ENCODE results near the gene CTAGE1. TPM values are rescaled to one million over a fixed set of nuclear protein-coding genes. Genes with fewer than 3 reads are reported as not detected.

Gene CTAGE1
- total RNA-seq, 1 donor = not detected

GRCh38 chr18:22410126-22410525 lies 7.6 kb downstream of the CTAGE1 start:
- no peak overlapping the region for H2AFZ ChIP-seq (ENCODE audit: low read length)
- no peaks in the 10 kb centered on the region for H3K79me2 ChIP-seq (ENCODE audit: insufficient read depth, low read length)
- TF ChIP-seq CTCF (IDR thresholded peaks at IDR 0.05; ENCODE audit: extremely low read depth, low read depth, low read length) = no peak
- no peaks in the 10 kb centered on the region for H3K36me3 ChIP-seq (ENCODE audit: insufficient read depth, low read length)
- H3K27ac ChIP-seq (ENCODE audit: low read depth, low read length) = no peak overlapping the region
- H3K27me3 ChIP-seq (ENCODE audit: insufficient read depth, low read length) = peaks cover 3% of the 10 kb centered on the region
- peaks cover 3% of the 10 kb centered on the region for H3K4me1 ChIP-seq (ENCODE audit: insufficient read depth, low read length)
- no peak for DNase-seq (ENCODE audit: insufficient read length, low spot score, missing footprints)
- H3K4me2 ChIP-seq (ENCODE audit: insufficient read depth, low read length) = no peak overlapping the region
- peaks cover under 1% of the 10 kb centered on the region for H3K9me3 ChIP-seq (ENCODE audit: low read depth, low read length)
- no peak overlapping the region for H3K4me3 ChIP-seq (ENCODE audit: insufficient read depth, low read length)
- H4K20me1 ChIP-seq (ENCODE audit: insufficient read depth, low read length) = no peaks in the 10 kb centered on the region

- peaks cover 3% of the 10 kb centered on the region for H3K27me3 ChIP-seq (ENCODE audit: insufficient read depth, low read length)
These were observed 8.3 kb downstream of the CTAGE1 start for GRCh38 chr18:22409445-22409844.

GRCh38 chr18:22408059-22408458 lies 9.7 kb downstream of the CTAGE1 start:
- H2AFZ ChIP-seq (ENCODE audit: low read length) = no peak overlapping the region
- H4K20me1 ChIP-seq (ENCODE audit: insufficient read depth, low read length) = no peaks in the 10 kb centered on the region
- no peak for TF ChIP-seq CTCF (IDR thresholded peaks at IDR 0.05; ENCODE audit: extremely low read depth, low read depth, low read length)
- H3K4me1 ChIP-seq (ENCODE audit: insufficient read depth, low read length) = peaks cover 3% of the 10 kb centered on the region
- peaks cover 3% of the 10 kb centered on the region for H3K27me3 ChIP-seq (ENCODE audit: insufficient read depth, low read length)
- H3K36me3 ChIP-seq (ENCODE audit: insufficient read depth, low read length) = no peaks in the 10 kb centered on the region
- H3K4me2 ChIP-seq (ENCODE audit: insufficient read depth, low read length) = no peak overlapping the region
- no peak overlapping the region for H3K27ac ChIP-seq (ENCODE audit: low read depth, low read length)
- no peak for DNase-seq (ENCODE audit: insufficient read length, low spot score, missing footprints)
- no peaks in the 10 kb centered on the region for H3K79me2 ChIP-seq (ENCODE audit: insufficient read depth, low read length)
- H3K4me3 ChIP-seq (ENCODE audit: insufficient read depth, low read length) = no peak overlapping the region
- peaks cover 2% of the 10 kb centered on the region for H3K9me3 ChIP-seq (ENCODE audit: low read depth, low read length)

More at GRCh38 chr18:22409445-22409844, 8.3 kb downstream of the CTAGE1 start:
- no peak for DNase-seq (ENCODE audit: insufficient read length, low spot score, missing footprints)
- Histone ChIP-seq H3K4me3 (ENCODE audit: insufficient read depth, low read length) (no peak overlapping the region), H3K4me1 (ENCODE audit: insufficient read depth, low read length) (peaks cover 3% of the 10 kb centered on the region), H2AFZ (ENCODE audit: low read length) (no peak overlapping the region), H3K79me2 (ENCODE audit: insufficient read depth, low read length) (no peaks in the 10 kb centered on the region), H3K9me3 (ENCODE audit: low read depth, low read length) (peaks cover 2% of the 10 kb centered on the region), H3K4me2 (ENCODE audit: insufficient read depth, low read length) (no peak overlapping the region), H4K20me1 (ENCODE audit: insufficient read depth, low read length) (no peaks in the 10 kb centered on the region), H3K36me3 (ENCODE audit: insufficient read depth, low read length) (no peaks in the 10 kb centered on the region), H3K27ac (ENCODE audit: low read depth, low read length) (no peak overlapping the region)
- TF ChIP-seq CTCF (IDR thresholded peaks at IDR 0.05; ENCODE audit: extremely low read depth, low read depth, low read length) = no peak

- Histone ChIP-seq H3K4me2 (ENCODE audit: insufficient read depth, low read length) (no peak overlapping the region), H3K4me1 (ENCODE audit: insufficient read depth, low read length) (peaks cover 1% of the 10 kb centered on the region), H3K9me3 (ENCODE audit: low read depth, low read length) (peaks cover 2% of the 10 kb centered on the region), H3K27ac (ENCODE audit: low read depth, low read length) (no peak overlapping the region), H2AFZ (ENCODE audit: low read length) (no peak overlapping the region), H3K79me2 (ENCODE audit: insufficient read depth, low read length) (no peaks in the 10 kb centered on the region), H3K4me3 (ENCODE audit: insufficient read depth, low read length) (no peak overlapping the region), H4K20me1 (ENCODE audit: insufficient read depth, low read length) (no peaks in the 10 kb centered on the region), H3K27me3 (ENCODE audit: insufficient read depth, low read length) (no peaks in the 10 kb centered on the region), H3K36me3 (ENCODE audit: insufficient read depth, low read length) (no peaks in the 10 kb centered on the region)
- TF ChIP-seq CTCF (IDR thresholded peaks at IDR 0.05; ENCODE audit: extremely low read depth, low read depth, low read length) = no peak
- no peak for DNase-seq (ENCODE audit: insufficient read length, low spot score, missing footprints)
These were observed 12.6 kb downstream of the CTAGE1 start for GRCh38 chr18:22405142-22405541.
